DND-41 (cell line): ENCODE results near the gene NTM.

ENCODE experiments used
- CTCF ChIP-seq: IDR thresholded peaks from 2 replicates; pipeline ENCODE4 v1.5.1; 2012; ENCODE audit warnings: borderline replicate concordance, low read length, moderate library complexity, mild to moderate bottlenecking; ENCODE audit not compliant: poor library complexity, severe bottlenecking; ENCODE audit errors: extremely low read depth
- EZH2 ChIP-seq: IDR thresholded peaks from 3 replicates; pipeline ENCODE4 v1.6.1; 2012; ENCODE audit warnings: borderline replicate concordance, low read depth, mild to moderate bottlenecking, moderate library complexity, low read length, inconsistent platforms; ENCODE audit not compliant: severe bottlenecking

- TF ChIP-seq CTCF (no peak), EZH2 (no peak)
Measured at GRCh38 chr11:132336781-132337535, 966.5 kb downstream of the NTM start.
